Adrenal gland (tissue), 12 donors: ENCODE measurements around the gene SMYD1. TPM values are rescaled to one million over a fixed set of nuclear protein-coding genes. Genes with fewer than 3 reads are reported as not detected.

ENCODE experiments used
- DNase-seq, 7 donors: peaks; one replicate each; pipeline ENCODE4 v3.0.0-alpha.2; 2019 to 2020
- H3K27ac ChIP-seq, 5 donors: fragments of 200-600 bp; sonication (generic) in 4 of 5; 1 replicate in 3 of 5; 2 replicates in 2 of 5; pipeline versions ENCODE4 v1.5.1 to v1.8.0; 2016 to 2020; ENCODE audit warnings: mild to moderate bottlenecking in 1 of 5
- H3K27me3 ChIP-seq: fragments of 200-600 bp; 2 replicates; pipeline ENCODE4 v1.8.0; 2021
- H3K36me3 ChIP-seq, 2 donors: fragments of 200-600 bp; replicated peaks in 1 of 2; 1 replicate in 1 of 2; 2 replicates in 1 of 2; pipeline versions ENCODE4 v1.5.1 to v1.8.0; 2018 to 2022
- H3K4me1 ChIP-seq, 2 donors: fragments of 200-600 bp; replicated peaks in 1 of 2; 1 replicate in 1 of 2; 2 replicates in 1 of 2; pipeline versions ENCODE4 v1.5.1 to v1.8.0; 2018 to 2021
- H3K4me3 ChIP-seq, 4 donors: fragments of 200-600 bp; sonication (generic) in 3 of 4; one replicate each; pipeline ENCODE4 v1.5.1; 2016 to 2018
- H3K9me3 ChIP-seq, 3 donors: fragments of 200-600 bp; sonication (generic) in 1 of 3; replicated peaks in 1 of 3; 1 replicate in 2 of 3; 2 replicates in 1 of 3; pipeline versions ENCODE4 v1.5.1 to v1.8.0; 2016 to 2021
- POLR2A ChIP-seq, 2 donors: fragments of 450-650 bp; IDR thresholded peaks; one replicate each; pipeline ENCODE4 v1.6.1; 2017; ENCODE audit warnings: antibody characterized with exemption in 2 of 2, mild to moderate bottlenecking in 2 of 2, moderate library complexity in 1 of 2
- WGBS, 4 donors: extraction: QIAGEN DNeasy Blood & Tissue Kit in 2 of 4; methylation state at CpG; one replicate each; pipeline versions ENCODE4 v1.1.5 to v1.1.7; 2013 to 2017; 5-methylcytosine and 5-hydroxymethylcytosine counted together
- intact Hi-C, 2 donors: fragments of 100-400 bp; cut with DNase I; formaldehyde crosslinking; loops; one replicate each; pipeline versions ENCODE4 v1.14.1 to v1.15.0; 2022 to 2023
- polyA plus RNA-seq, 3 donors: library from polyadenylated mRNA; stranded (reverse); fragments of 200-250 nt in 2 of 3; fragments of 350-450 nt in 1 of 3; fragmentation: Illumina TruSeq in 1 of 3; extraction: RNeasy Lipid Tissue Mini Kit (QIAGEN cat#74804) in 1 of 3; gene quantifications; one replicate each; pipeline ENCODE4 v1.2.3, GENCODE V29; 2013 to 2014
- total RNA-seq, 9 donors: library from RNA; depleted of rRNA in 4 of 9; stranded (reverse); fragments of >200 nt in 4 of 9; fragments of 120-200 nt in 1 of 9; fragmentation: NEBNext Ultra II Directional in 1 of 9; extraction: Animal tissue kit (Norgen Biotek cat#: 25700) in 1 of 9; gene quantifications; one replicate each; pipeline versions ENCODE4 v1.1.0 to v1.2.4, GENCODE V29; 2013 to 2023
- TF ChIP-seq, protein P1 (sequence below), 6 experiments: fragments of 450-650 bp in 4 of 6; fragments of 200-600 bp in 2 of 6; sonication (generic) in 1 of 6; IDR thresholded peaks; 1 replicate in 5 of 6; 2 replicates in 1 of 6; pipeline versions ENCODE4 v1.5.1 to v1.8.0; 2016 to 2021; ENCODE audit warnings: antibody characterized with exemption in 6 of 6, mild to moderate bottlenecking in 2 of 6, moderate library complexity in 1 of 6
- donor health status: healthy with polysubstance abuse.
- donor health status: Bipolar disorder and iron deficiency.
- donor health status: DM: yes; HTN: yes; CAD: no.
- donor health status: DM: no; HTN: no; CAD: no.
- donor health status: DM: no; HTN: no; CAD: no.
- donor health status: DM: yes; HTN: yes; CAD: no.

SMYD1 gene
- total and polyA plus RNA-seq, 12 donors: under 0.01 to 0.34 (median 0.07) TPM; not detected in 8

DNA sequence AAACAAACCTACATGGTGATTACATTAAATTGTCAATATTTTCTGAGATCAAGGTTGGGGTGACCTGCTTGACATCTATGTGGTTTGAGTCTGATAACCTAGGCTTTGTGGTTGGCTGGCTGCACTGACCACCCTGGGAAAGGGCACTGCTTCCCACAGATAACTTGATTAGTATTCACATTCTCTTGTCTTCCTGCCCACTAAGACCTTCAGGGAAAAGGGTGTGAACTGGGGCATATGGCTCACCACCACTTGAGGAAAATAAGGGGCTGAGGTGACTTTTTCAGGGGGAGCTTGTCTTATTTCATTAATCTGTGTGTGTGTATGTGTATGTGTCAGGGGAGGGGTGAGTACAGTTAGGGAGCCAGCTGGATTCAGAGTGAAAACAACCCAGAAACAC lies 1.5 kb downstream of the SMYD1 start:
- H3K4me3 ChIP-seq: no peak overlapping the region
- intact Hi-C loops: no loop called here
- peaks cover 4% of the 10 kb centered on the region for H3K27me3 ChIP-seq

DNA sequence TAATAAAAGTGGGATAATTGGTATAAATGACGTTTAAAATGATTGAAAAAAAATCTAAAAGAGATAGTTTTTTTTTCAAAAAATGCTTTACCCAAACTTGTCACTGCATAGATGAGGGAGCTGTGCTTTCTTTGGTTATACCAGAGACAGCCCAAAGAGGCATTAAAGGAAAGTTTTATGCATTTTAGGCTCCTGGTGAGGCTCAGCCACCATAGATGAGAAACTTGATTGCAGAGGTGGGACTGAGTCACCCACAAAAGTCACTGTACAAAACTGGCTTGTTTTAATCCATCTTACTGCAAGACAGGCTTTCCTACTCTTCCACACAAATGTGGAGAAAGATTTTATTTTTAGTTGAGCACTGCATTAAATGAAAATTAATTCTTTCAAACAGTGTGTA lies 2.4 kb downstream of the SMYD1 start:
- no peak for TF ChIP-seq POLR2A (IDR thresholded peaks at IDR 0.05)
- TF ChIP-seq, protein P1, sequence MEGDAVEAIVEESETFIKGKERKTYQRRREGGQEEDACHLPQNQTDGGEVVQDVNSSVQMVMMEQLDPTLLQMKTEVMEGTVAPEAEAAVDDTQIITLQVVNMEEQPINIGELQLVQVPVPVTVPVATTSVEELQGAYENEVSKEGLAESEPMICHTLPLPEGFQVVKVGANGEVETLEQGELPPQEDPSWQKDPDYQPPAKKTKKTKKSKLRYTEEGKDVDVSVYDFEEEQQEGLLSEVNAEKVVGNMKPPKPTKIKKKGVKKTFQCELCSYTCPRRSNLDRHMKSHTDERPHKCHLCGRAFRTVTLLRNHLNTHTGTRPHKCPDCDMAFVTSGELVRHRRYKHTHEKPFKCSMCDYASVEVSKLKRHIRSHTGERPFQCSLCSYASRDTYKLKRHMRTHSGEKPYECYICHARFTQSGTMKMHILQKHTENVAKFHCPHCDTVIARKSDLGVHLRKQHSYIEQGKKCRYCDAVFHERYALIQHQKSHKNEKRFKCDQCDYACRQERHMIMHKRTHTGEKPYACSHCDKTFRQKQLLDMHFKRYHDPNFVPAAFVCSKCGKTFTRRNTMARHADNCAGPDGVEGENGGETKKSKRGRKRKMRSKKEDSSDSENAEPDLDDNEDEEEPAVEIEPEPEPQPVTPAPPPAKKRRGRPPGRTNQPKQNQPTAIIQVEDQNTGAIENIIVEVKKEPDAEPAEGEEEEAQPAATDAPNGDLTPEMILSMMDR (IDR thresholded peaks at IDR 0.05): no peak

More for the DNA sequence above, 1.5 kb downstream of the SMYD1 start:
- no peaks in the 10 kb centered on the region for H3K9me3 ChIP-seq
- TF ChIP-seq, protein P1 (IDR thresholded peaks at IDR 0.05): no peak
- no peak for TF ChIP-seq POLR2A (IDR thresholded peaks at IDR 0.05)
- no peak for DNase-seq
- no peak overlapping the region for H3K27ac ChIP-seq
- H3K36me3 ChIP-seq: no peaks in the 10 kb centered on the region
- H3K4me1 ChIP-seq: no peaks in the 10 kb centered on the region

GRCh38 chr2:88071365-88071764 lies 3.7 kb downstream of the SMYD1 start:
- intact Hi-C loops: no loop called here
- 85 to 93% (median 90%) methylated on average over 2 of the region's 2 CpGs for WGBS, 4 donors
- H3K9me3 ChIP-seq: no peaks in the 10 kb centered on the region
- no peaks in the 10 kb centered on the region for H3K36me3 ChIP-seq
- no peak for DNase-seq
- no peak overlapping the region for H3K4me3 ChIP-seq
- no peak overlapping the region for H3K27ac ChIP-seq
- TF ChIP-seq, protein P1 (IDR thresholded peaks at IDR 0.05): no peak
- TF ChIP-seq POLR2A (IDR thresholded peaks at IDR 0.05): no peak
- peaks cover 4% of the 10 kb centered on the region for H3K27me3 ChIP-seq
- H3K4me1 ChIP-seq: no peaks in the 10 kb centered on the region

More for the DNA sequence above, 2.4 kb downstream of the SMYD1 start:
- Histone ChIP-seq H3K4me1 (no peaks in the 10 kb centered on the region), H3K27me3 (peaks cover 4% of the 10 kb centered on the region), H3K36me3 (no peaks in the 10 kb centered on the region), H3K9me3 (no peaks in the 10 kb centered on the region), H3K4me3 (no peak overlapping the region), H3K27ac (no peak overlapping the region)
- no peak for DNase-seq
- intact Hi-C loops: no loop called here
- 46 to 73% (median 58%) methylated on average over 1 of the region's 1 CpG for WGBS, 4 donors

GRCh38 chr2:88074150-88074549 lies 6.5 kb downstream of the SMYD1 start:
- H3K9me3 ChIP-seq: no peaks in the 10 kb centered on the region
- H3K4me1 ChIP-seq: no peaks in the 10 kb centered on the region
- H3K27ac ChIP-seq: no peak overlapping the region
- intact Hi-C loops: no loop called here
- H3K36me3 ChIP-seq: no peaks in the 10 kb centered on the region
- DNase-seq: no peak
- peaks cover 4% of the 10 kb centered on the region for H3K27me3 ChIP-seq
- no peak for TF ChIP-seq POLR2A (IDR thresholded peaks at IDR 0.05)
- TF ChIP-seq, protein P1 (IDR thresholded peaks at IDR 0.05): no peak
- H3K4me3 ChIP-seq: no peak overlapping the region
